Astrocyte (in vitro differentiated cells and primary cell): Measurements from ENCODE around the gene DNAJC5. TPM values are rescaled to one million over a fixed set of nuclear protein-coding genes. Genes with fewer than 3 reads are reported as not detected.

Experiments used
- DNase-seq: peaks from one replicate; pipeline ENCODE4 v3.0.0-alpha.2; 2010; ENCODE audit warnings: low read depth
- FAIRE-seq: peaks from 2 replicates; lab custom pipeline; 2011; peaks lifted over from hg19 to GRCh38; lab: Jason Lieb, UNC
- H2AFZ ChIP-seq: 2 replicates; pipeline ENCODE4 v1.6.0; 2012; ENCODE audit warnings: low read depth, low read length, inconsistent platforms
- H3K27ac ChIP-seq: 2 replicates; pipeline ENCODE4 v1.5.1; 2011; ENCODE audit warnings: low read depth, low read length, inconsistent platforms
- H3K27me3 ChIP-seq: 2 replicates; pipeline ENCODE4 v1.6.0; 2011; ENCODE audit warnings: low read length, inconsistent platforms; ENCODE audit not compliant: insufficient read depth
- H3K36me3 ChIP-seq: 2 replicates; pipeline ENCODE4 v1.5.1; 2011; ENCODE audit warnings: low read length, inconsistent platforms; ENCODE audit not compliant: insufficient read depth
- H3K4me1 ChIP-seq: 2 replicates; pipeline ENCODE4 v1.5.1; 2011; ENCODE audit warnings: low read length, inconsistent platforms; ENCODE audit not compliant: insufficient read depth
- H3K4me2 ChIP-seq: 2 replicates; pipeline ENCODE4 v1.6.0; 2012; ENCODE audit warnings: low read length, inconsistent platforms
- H3K4me3 ChIP-seq: 2 replicates; pipeline ENCODE4 v1.5.1; 2011; ENCODE audit warnings: low read depth, mild to moderate bottlenecking, low read length, inconsistent platforms; ENCODE audit not compliant: insufficient read depth
- H3K79me2 ChIP-seq: 2 replicates; pipeline ENCODE4 v1.6.0; 2012; ENCODE audit warnings: mild to moderate bottlenecking, low read length, inconsistent platforms; ENCODE audit not compliant: insufficient read depth
- H3K9ac ChIP-seq: 2 replicates; pipeline ENCODE4 v1.6.0; 2012; ENCODE audit warnings: mild to moderate bottlenecking, low read length, inconsistent platforms
- H3K9me3 ChIP-seq: 2 replicates; pipeline ENCODE4 v1.5.1; 2012; ENCODE audit warnings: low read depth, mild to moderate bottlenecking, low read length, inconsistent platforms; ENCODE audit not compliant: insufficient read depth
- H4K20me1 ChIP-seq: 2 replicates; pipeline ENCODE4 v1.6.0; 2012; ENCODE audit warnings: low read length, inconsistent platforms; ENCODE audit not compliant: insufficient read depth
- H3K27ac Mint-ChIP-seq: one replicate; pipeline ENCODE4 v1.8.0; 2021; ENCODE audit warnings: mild to moderate bottlenecking, mixed read lengths; ENCODE audit not compliant: unreplicated experiment
- H3K27me3 Mint-ChIP-seq: one replicate; pipeline ENCODE4 v1.8.0; 2021; ENCODE audit warnings: low read depth, mixed read lengths; ENCODE audit not compliant: unreplicated experiment
- H3K36me3 Mint-ChIP-seq: one replicate; pipeline ENCODE4 v1.8.0; 2021; ENCODE audit warnings: low read depth, mixed read lengths; ENCODE audit not compliant: unreplicated experiment
- H3K4me1 Mint-ChIP-seq: one replicate; pipeline ENCODE4 v1.8.0; 2021; ENCODE audit warnings: low read depth, mixed read lengths; ENCODE audit not compliant: unreplicated experiment
- H3K4me3 Mint-ChIP-seq: one replicate; pipeline ENCODE4 v1.8.0; 2021; ENCODE audit warnings: mild to moderate bottlenecking, moderate library complexity, mixed read lengths; ENCODE audit not compliant: unreplicated experiment
- H3K9me3 Mint-ChIP-seq: one replicate; pipeline ENCODE4 v1.8.0; 2021; ENCODE audit warnings: mild to moderate bottlenecking, mixed read lengths; ENCODE audit not compliant: unreplicated experiment
- CTCF ChIP-seq: IDR thresholded peaks from 2 replicates; pipeline ENCODE4 v1.5.1; 2011; ENCODE audit warnings: low read depth, mild to moderate bottlenecking, inconsistent platforms, low read length, moderate library complexity; ENCODE audit not compliant: insufficient read depth
- EZH2 ChIP-seq: IDR thresholded peaks from 2 replicates; pipeline ENCODE4 v1.6.1; 2012; ENCODE audit warnings: mild to moderate bottlenecking, low read length, inconsistent platforms; ENCODE audit not compliant: insufficient read depth
- total RNA-seq: library from RNA; stranded (reverse); gene quantifications from 2 replicates; pipeline ENCODE4 v1.2.1, GENCODE V29; 2021

Gene DNAJC5
- total RNA-seq, 1 donor from 2014 or later: 64.6 TPM

GRCh38 chr20:63979557-63980316 is 84.8 kb downstream of the DNAJC5 start, which contains the start of gene SAMD10:
SAMD10 (minus strand) TSS chr20:63979642; CDS start chr20:63979467, 175 bp downstream.
- H3K27me3 ChIP-seq: no peaks in the 10 kb centered on the region
- peaks cover 40% of the 10 kb centered on the region for H3K4me1 ChIP-seq
- no peaks in the 10 kb centered on the region for H3K9me3 ChIP-seq
- H2AFZ ChIP-seq: peak within 1 kb of the TSS; percentile 96
- Mint-ChIP-seq H3K4me3 (peak within 1 kb of the TSS; percentile 85), H3K9me3 (no peaks in the 10 kb centered on the region), H3K27ac (peak within 1 kb of the TSS; percentile 89), H3K36me3 (peaks cover 5% of the 10 kb centered on the region), H3K4me1 (peaks cover 31% of the 10 kb centered on the region), H3K27me3 (no peaks in the 10 kb centered on the region)
- H4K20me1 ChIP-seq: peaks cover 19% of the 10 kb centered on the region
- H3K27ac ChIP-seq: no peak within 1 kb of the TSS
- peaks cover 21% of the 10 kb centered on the region for H3K79me2 ChIP-seq
- DNase-seq (peak; percentile 25), FAIRE-seq (no peak)
- peak within 1 kb of the TSS; percentile 41 for H3K4me3 ChIP-seq
- H3K36me3 ChIP-seq: peaks cover 7% of the 10 kb centered on the region
- peak within 1 kb of the TSS; percentile 89 for H3K4me2 ChIP-seq
- TF ChIP-seq CTCF (no peak), EZH2 (no peak)
- H3K9ac ChIP-seq: no peak within 1 kb of the TSS

- Histone ChIP-seq H2AFZ (peak overlapping the region; percentile 96), H3K27ac (peak overlapping the region; percentile 76), H3K27me3 (no peaks in the 10 kb centered on the region), H3K4me3 (no peak overlapping the region), H3K36me3 (peaks cover 13% of the 10 kb centered on the region), H3K79me2 (peaks cover 21% of the 10 kb centered on the region), H3K4me2 (peak overlapping the region; percentile 89), H4K20me1 (peaks cover 22% of the 10 kb centered on the region), H3K9me3 (no peaks in the 10 kb centered on the region), H3K9ac (no peak overlapping the region), H3K4me1 (peaks cover 37% of the 10 kb centered on the region)
- Mint-ChIP-seq H3K9me3 (no peaks in the 10 kb centered on the region), H3K27me3 (no peaks in the 10 kb centered on the region), H3K4me1 (peaks cover 31% of the 10 kb centered on the region), H3K4me3 (peak overlapping the region; percentile 85), H3K27ac (peak overlapping the region; percentile 27), H3K36me3 (peaks cover 3% of the 10 kb centered on the region)
- FAIRE-seq (no peak), DNase-seq (no peak)
- TF ChIP-seq CTCF: no peak
- no peak for TF ChIP-seq EZH2
Measured at GRCh38 chr20:63980317-63980805, 85.4 kb downstream of the DNAJC5 start.
